HCT116 (cell line): ENCODE measurements around the gene FHIT. TPM values are rescaled to one million over a fixed set of nuclear protein-coding genes. Genes with fewer than 3 reads are reported as not detected.

Experiments used
- ATAC-seq: fragments of 200-7000 bp; cut with Tn5 transposase; 2 replicates; pipeline ENCODE4 v1.9.1; 2020; ENCODE audit warnings: mild to moderate bottlenecking, moderate library complexity
- BruUV-seq: library from RNA; stranded (reverse); fragments of 400-500 nt; replicated peaks from 2 replicates; lab custom pipeline; 2021; lab: Mats Ljungman, UMichigan
- CTCF ChIA-PET: fragments of 300-600 bp; sonication (Branson Sonifier 250); formaldehyde crosslinking; loops from one replicate; lab custom pipeline; 2021; ENCODE audit warnings: antibody characterized with exemption; lab: Charles Lee
- POLR2A ChIA-PET: fragments of 300-600, 350-600 bp; sonication (Branson Sonifier 250); formaldehyde crosslinking; loops from one replicate; lab custom pipeline; 2021; ENCODE audit warnings: antibody characterized with exemption; lab: Charles Lee
- RAD21 ChIA-PET, 2 experiments: fragments of 300-600 bp; sonication (Branson Sonifier 250); formaldehyde crosslinking; loops; one replicate each; lab custom pipeline; 2023; ENCODE audit warnings: low total read pairs in 2 of 2; ENCODE audit not compliant: uncharacterized antibody in 2 of 2, unreplicated experiment in 2 of 2, low non-redundant PET in 1 of 2; lab: Charles Lee
- DNase-seq: peaks from one replicate; pipeline ENCODE4 v3.0.0-alpha.2; 2010; ENCODE audit warnings: low read depth, low spot score
- H2AFZ ChIP-seq: fragments of 200-600 bp; shearing (Covaris generic), sonication (generic); 2 replicates; pipeline ENCODE4 v1.6.1; 2017; ENCODE audit warnings: low read depth, mixed run types, mixed read lengths, antibody characterized with exemption, low read length; ENCODE audit not compliant: poor library complexity, severe bottlenecking
- H3K27ac ChIP-seq: 2 replicates; pipeline ENCODE4 v1.5.1; 2012; ENCODE audit warnings: low read depth, low read length
- H3K27me3 ChIP-seq: fragments of 200-600 bp; sonication (generic); 2 replicates; pipeline ENCODE4 v1.6.1; 2016; ENCODE audit warnings: mixed run types, low read length, mixed read lengths; ENCODE audit not compliant: insufficient read depth
- H3K36me3 ChIP-seq, 2 experiments: fragments of 200-500 bp in 1 of 2; fragments of 200-600 bp in 1 of 2; sonication (Bioruptor generic) in 1 of 2; sonication (generic) in 1 of 2; 2 replicates each; pipeline versions ENCODE4 v1.5.1 to v1.6.1; 2014 to 2016; ENCODE audit warnings: low read length in 2 of 2, inconsistent platforms in 1 of 2, mixed read lengths in 1 of 2, mixed run types in 1 of 2; ENCODE audit not compliant: insufficient read depth in 2 of 2, control insufficient read depth in 1 of 2
- H3K4me1 ChIP-seq, 2 experiments: fragments of 200-600 bp in 1 of 2; sonication (generic) in 1 of 2; 2 replicates each; pipeline versions ENCODE4 v1.5.1 to v1.6.1; 2012 to 2017; ENCODE audit warnings: low read length in 2 of 2, inconsistent platforms in 1 of 2, mild to moderate bottlenecking in 1 of 2, mixed read lengths in 1 of 2, mixed run types in 1 of 2, moderate library complexity in 1 of 2; ENCODE audit not compliant: insufficient read depth in 2 of 2, control insufficient read depth in 1 of 2
- H3K4me2 ChIP-seq: fragments of 200-600 bp; sonication (generic); 2 replicates; pipeline ENCODE4 v1.6.1; 2017; ENCODE audit warnings: mixed run types, low read length, mixed read lengths
- H3K4me3 ChIP-seq, 2 experiments: fragments of 200-600 bp in 1 of 2; sonication (generic) in 1 of 2; replicated peaks in 1 of 2; 2 replicates each; pipeline ENCODE4 v1.5.1; 2011 to 2016; ENCODE audit warnings: low read length in 2 of 2, control low read depth in 1 of 2, low read depth in 1 of 2, mild to moderate bottlenecking in 1 of 2, mixed read lengths in 1 of 2, mixed run types in 1 of 2
- H3K79me2 ChIP-seq: fragments of 200-600 bp; sonication (generic); 2 replicates; pipeline ENCODE4 v1.6.1; 2017; ENCODE audit warnings: mild to moderate bottlenecking, mixed run types, low read length, moderate library complexity, mixed read lengths; ENCODE audit not compliant: insufficient read depth
- H3K9ac ChIP-seq: fragments of 200-600 bp; sonication (generic); 2 replicates; pipeline ENCODE4 v1.6.1; 2016; ENCODE audit warnings: low read length, mixed read lengths
- H3K9me2 ChIP-seq: fragments of 200-600 bp; sonication (generic), shearing (Covaris generic); 2 replicates; pipeline ENCODE4 v1.6.1; 2017; ENCODE audit warnings: mixed run types, mild to moderate bottlenecking, moderate library complexity; ENCODE audit not compliant: insufficient read depth
- H3K9me3 ChIP-seq, 2 experiments: fragments of 200-500 bp in 1 of 2; fragments of 200-600 bp in 1 of 2; sonication (Bioruptor generic) in 1 of 2; sonication (generic) in 1 of 2; 2 replicates each; pipeline ENCODE4 v1.6.1; 2014 to 2017; ENCODE audit warnings: low read length in 2 of 2, mixed read lengths in 2 of 2, inconsistent platforms in 1 of 2, low read depth in 1 of 2, mild to moderate bottlenecking in 1 of 2, mixed run types in 1 of 2, moderate library complexity in 1 of 2; ENCODE audit not compliant: control insufficient read depth in 1 of 2, insufficient read depth in 1 of 2
- H4K20me1 ChIP-seq: fragments of 200-600 bp; sonication (generic), shearing (Covaris generic); 2 replicates; pipeline ENCODE4 v1.6.1; 2017; ENCODE audit warnings: mixed run types, mild to moderate bottlenecking, moderate library complexity; ENCODE audit not compliant: insufficient read depth
- CTCF ChIP-seq, 3 experiments: fragments of 200-600 bp in 1 of 3; sonication (generic) in 1 of 3; IDR thresholded peaks in 2 of 3; conservative IDR thresholded peaks in 1 of 3; 2 replicates each; pipeline ENCODE4 v1.5.1; 2012 to 2017; ENCODE audit warnings: low read depth in 2 of 3, low read length in 2 of 3, antibody characterized with exemption in 1 of 3, borderline replicate concordance in 1 of 3, control low read depth in 1 of 3, mild to moderate bottlenecking in 1 of 3, mixed read lengths in 1 of 3, mixed run types in 1 of 3, moderate library complexity in 1 of 3; ENCODE audit not compliant: insufficient read depth in 1 of 3
- EGR1 ChIP-seq: IDR thresholded peaks from 2 replicates; pipeline ENCODE4 v1.6.1; 2012; ENCODE audit warnings: low read depth
- ELF1 ChIP-seq: IDR thresholded peaks from 2 replicates; pipeline ENCODE4 v1.6.1; 2012; ENCODE audit warnings: low read depth, borderline replicate concordance
- EZH2 ChIP-seq: fragments of 200-600 bp; sonication (generic); IDR thresholded peaks from 2 replicates; pipeline ENCODE4 v1.6.1; 2017; ENCODE audit warnings: antibody characterized with exemption, mixed run types
- MAX ChIP-seq: IDR thresholded peaks from 2 replicates; pipeline ENCODE4 v1.6.1; 2012
- POLR2A ChIP-seq: IDR thresholded peaks from 2 replicates; pipeline ENCODE4 v1.7.0; 2011; ENCODE audit warnings: borderline replicate concordance; ENCODE audit not compliant: insufficient read depth, insufficient read length; ENCODE audit errors: extremely low read depth
- POLR2AphosphoS5 ChIP-seq: IDR thresholded peaks from 2 replicates; pipeline ENCODE4 v1.6.1; 2011; ENCODE audit warnings: mild to moderate bottlenecking, low read depth, low read length, moderate library complexity
- REST ChIP-seq: IDR thresholded peaks from 2 replicates; pipeline ENCODE4 v1.6.1; 2012; ENCODE audit warnings: low read depth
- SIN3A ChIP-seq: IDR thresholded peaks from 2 replicates; pipeline ENCODE4 v1.6.1; 2012; ENCODE audit warnings: low read depth
- ZBTB33 ChIP-seq: IDR thresholded peaks from 2 replicates; pipeline ENCODE4 v1.6.1; 2011; ENCODE audit warnings: mild to moderate bottlenecking, low read length, moderate library complexity; ENCODE audit not compliant: insufficient replicate concordance; ENCODE audit errors: extremely low read depth
- intact Hi-C: fragments of 100-400 bp; cut with micrococcal nuclease; formaldehyde crosslinking; loops from 2 replicates; pipeline ENCODE4 v1.10.0; 2022
- total RNA-seq: library from RNA; stranded (reverse); gene quantifications from one replicate; pipeline ENCODE4 v1.2.1, GENCODE V29; 2021; ENCODE audit not compliant: unreplicated experiment

FHIT gene
- total RNA-seq, 1 experiment from 2014 or later, result 20.1 TPM

DNA sequence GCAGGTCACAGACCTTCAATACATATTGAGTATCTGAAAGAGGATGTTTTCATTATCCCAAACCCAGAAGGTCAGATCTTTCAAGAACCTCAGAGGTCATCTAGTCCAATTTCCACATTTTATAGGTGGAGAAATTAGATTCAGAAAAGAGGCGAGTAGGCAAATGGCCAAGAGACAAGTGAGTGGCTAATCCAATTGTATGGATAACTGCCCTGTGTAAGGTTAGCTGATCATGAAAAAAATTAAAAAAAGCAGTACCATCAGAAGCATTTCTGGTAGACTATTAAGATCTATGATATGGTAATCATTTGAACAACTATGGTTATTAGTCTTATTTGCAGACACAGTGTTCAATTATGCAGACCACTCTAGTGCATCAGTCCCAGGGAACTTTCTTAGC lies 1540.7 kb downstream of the FHIT start:
- ChIA-PET RAD21 (no interaction called here), POLR2A (no interaction called here), CTCF (no interaction called here)
- peaks cover 45% of the 10 kb centered on the region for H3K27me3 ChIP-seq
- no peaks in the 10 kb centered on the region for H3K9me2 ChIP-seq
- H3K4me3 ChIP-seq, result no peak overlapping the region
- no peaks in the 10 kb centered on the region for H3K4me1 ChIP-seq
- intact Hi-C loops, result no loop called here
- no peak overlapping the region for H3K4me2 ChIP-seq
- H3K27ac ChIP-seq, result no peak overlapping the region
- no peak for ATAC-seq
- H3K79me2 ChIP-seq, result no peaks in the 10 kb centered on the region
- H4K20me1 ChIP-seq, result no peaks in the 10 kb centered on the region
- no peak overlapping the region for H3K9ac ChIP-seq
- TF ChIP-seq POLR2AphosphoS5, result no peak
- TF ChIP-seq EZH2, result no peak
- no peak for TF ChIP-seq ZBTB33
- TF ChIP-seq POLR2A, result no peak
- no peak for TF ChIP-seq ELF1
- no peak for DNase-seq
- BruUV-seq, result no TSS peak
- no peak overlapping the region for H2AFZ ChIP-seq
- no peaks in the 10 kb centered on the region for H3K36me3 ChIP-seq
- no peaks in the 10 kb centered on the region for H3K9me3 ChIP-seq

DNA sequence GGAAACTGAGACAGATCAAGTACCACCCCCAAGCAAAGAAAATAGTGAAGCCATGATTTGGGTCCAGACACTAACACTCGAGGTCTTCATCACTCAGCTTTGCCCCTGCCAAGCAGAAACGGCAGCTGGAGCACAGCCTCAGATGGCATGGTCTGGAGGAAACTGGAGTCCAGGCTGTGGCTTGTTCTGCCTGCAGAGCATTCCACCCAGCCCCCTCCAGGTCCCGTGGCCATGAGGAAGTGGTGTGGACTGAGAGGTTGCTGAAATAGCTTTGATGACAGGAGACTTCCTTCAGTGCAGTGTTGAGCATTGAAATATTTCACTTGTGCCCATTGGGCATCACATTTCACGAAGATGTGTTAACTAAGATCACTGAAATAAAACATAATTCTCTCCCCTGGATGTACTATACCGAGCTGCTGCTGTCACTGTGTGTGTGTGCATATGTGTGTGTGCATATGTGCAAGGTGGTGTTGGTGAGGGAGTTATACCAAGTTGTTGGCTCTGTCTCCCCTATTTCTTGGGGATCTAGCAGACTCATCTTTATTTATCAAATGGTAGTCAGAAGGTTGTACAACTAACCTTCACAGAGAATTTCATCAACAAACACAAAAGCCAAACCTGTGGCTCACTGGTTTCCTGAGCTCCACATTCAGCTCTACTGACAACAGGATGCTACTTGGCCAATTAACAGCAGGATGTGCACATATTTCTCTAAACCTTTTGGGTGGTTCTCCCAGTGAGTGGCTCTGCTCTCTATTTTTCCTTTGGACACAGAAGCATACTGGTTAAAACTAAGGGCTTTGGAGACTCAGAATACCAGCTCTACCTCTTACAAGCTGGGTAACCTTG lies 1541.3 kb downstream of the FHIT start:
- H3K4me3 ChIP-seq, result no peak overlapping the region
- H3K36me3 ChIP-seq, result no peaks in the 10 kb centered on the region
- ChIA-PET POLR2A (no interaction called here), RAD21 (no interaction called here), CTCF (no interaction called here)
- ATAC-seq (no peak), DNase-seq (no peak)
- H3K4me2 ChIP-seq, result no peak overlapping the region
- no peaks in the 10 kb centered on the region for H3K9me3 ChIP-seq
- no peaks in the 10 kb centered on the region for H4K20me1 ChIP-seq
- H3K9ac ChIP-seq, result no peak overlapping the region
- H3K9me2 ChIP-seq, result no peaks in the 10 kb centered on the region
- no TSS peak for BruUV-seq
- H3K27ac ChIP-seq, result no peak overlapping the region
- H3K27me3 ChIP-seq, result peaks cover 45% of the 10 kb centered on the region
- H2AFZ ChIP-seq, result no peak overlapping the region
- H3K4me1 ChIP-seq, result no peaks in the 10 kb centered on the region
- intact Hi-C loops, result loop anchor here (10.0 kb wide), 1 partner anchor 515 kb away; no protein-coding TSS in a partner anchor
- H3K79me2 ChIP-seq, result no peaks in the 10 kb centered on the region
- TF ChIP-seq POLR2AphosphoS5, result no peak
- TF ChIP-seq SIN3A, result no peak
- TF ChIP-seq MAX, result no peak
- TF ChIP-seq EGR1, result no peak
- no peak for TF ChIP-seq EZH2
- TF ChIP-seq CTCF (IDR thresholded peaks at IDR 0.05 in 2 of 3, conservative IDR thresholded peaks at IDR 0.05 in 1 of 3; ENCODE audit: borderline replicate concordance in 1 of 3, insufficient read depth in 1 of 3, low read depth in 2 of 3, low read length in 2 of 3), result no peak
- no peak for TF ChIP-seq REST
